Glutamatergic neuron (in vitro differentiated cells): ENCODE data around the gene MBNL1. TPM values are rescaled to one million over a fixed set of nuclear protein-coding genes. Genes with fewer than 3 reads are reported as not detected.

Source experiments
- DNase-seq: peaks from one replicate; pipeline ENCODE4 v3.0.0; 2022
- H3K27ac Mint-ChIP-seq: one replicate; pipeline ENCODE4 v1.8.0; 2020; ENCODE audit warnings: mild to moderate bottlenecking, mixed read lengths, inconsistent platforms; ENCODE audit not compliant: unreplicated experiment
- H3K27me3 Mint-ChIP-seq: one replicate; pipeline ENCODE4 v1.8.0; 2020; ENCODE audit warnings: mild to moderate bottlenecking, moderate library complexity, mixed read lengths, inconsistent platforms; ENCODE audit not compliant: unreplicated experiment
- H3K36me3 Mint-ChIP-seq: one replicate; pipeline ENCODE4 v1.8.0; 2020; ENCODE audit warnings: mild to moderate bottlenecking, mixed read lengths, inconsistent platforms; ENCODE audit not compliant: unreplicated experiment
- H3K4me1 Mint-ChIP-seq: one replicate; pipeline ENCODE4 v1.8.0; 2020; ENCODE audit warnings: mild to moderate bottlenecking, low read depth, mixed read lengths, inconsistent platforms; ENCODE audit not compliant: unreplicated experiment
- H3K4me3 Mint-ChIP-seq: one replicate; pipeline ENCODE4 v1.8.0; 2020; ENCODE audit warnings: mild to moderate bottlenecking, mixed read lengths, inconsistent platforms; ENCODE audit not compliant: unreplicated experiment
- H3K9me3 Mint-ChIP-seq: one replicate; pipeline ENCODE4 v1.8.0; 2020; ENCODE audit warnings: mild to moderate bottlenecking, moderate library complexity, mixed read lengths, inconsistent platforms; ENCODE audit not compliant: unreplicated experiment
- total RNA-seq: library from RNA; stranded (reverse); fragmentation: NEBNext Ultra II Directional; extraction: Animal tissue kit (Norgen Biotek cat#: 25700); gene quantifications from one replicate; pipeline ENCODE4 v1.2.1, GENCODE V29; 2021; ENCODE audit not compliant: unreplicated experiment
- TF ChIP-seq, protein P1 (sequence below): fragments of 200-600 bp; sonication (generic); IDR thresholded peaks from one replicate; pipeline ENCODE4 v1.5.0; 2021; ENCODE audit not compliant: partially characterized antibody, unreplicated experiment

The MBNL1 gene
- total RNA-seq, 1 donor from 2014 or later = 36.6 TPM

DNA sequence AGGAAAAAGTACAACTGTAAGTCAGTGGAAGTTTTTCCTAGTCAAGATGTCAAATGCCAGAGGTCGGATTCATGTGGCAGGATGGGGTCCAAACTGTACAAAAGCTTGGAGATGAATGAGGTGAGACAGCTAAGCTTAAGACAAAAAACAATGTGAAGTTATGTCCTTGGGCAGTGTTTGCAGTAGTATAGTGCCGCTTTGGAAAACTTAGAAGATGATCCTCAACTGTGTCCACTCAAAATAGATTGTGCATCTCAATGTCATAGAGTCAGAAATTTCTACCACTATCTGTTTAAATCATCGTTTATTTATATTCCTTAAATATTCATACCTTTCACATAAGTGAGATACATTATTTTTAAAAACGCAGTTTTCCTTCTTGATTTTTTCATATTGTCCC lies 77.3 kb downstream of the MBNL1 start:
- TF ChIP-seq, protein P1, sequence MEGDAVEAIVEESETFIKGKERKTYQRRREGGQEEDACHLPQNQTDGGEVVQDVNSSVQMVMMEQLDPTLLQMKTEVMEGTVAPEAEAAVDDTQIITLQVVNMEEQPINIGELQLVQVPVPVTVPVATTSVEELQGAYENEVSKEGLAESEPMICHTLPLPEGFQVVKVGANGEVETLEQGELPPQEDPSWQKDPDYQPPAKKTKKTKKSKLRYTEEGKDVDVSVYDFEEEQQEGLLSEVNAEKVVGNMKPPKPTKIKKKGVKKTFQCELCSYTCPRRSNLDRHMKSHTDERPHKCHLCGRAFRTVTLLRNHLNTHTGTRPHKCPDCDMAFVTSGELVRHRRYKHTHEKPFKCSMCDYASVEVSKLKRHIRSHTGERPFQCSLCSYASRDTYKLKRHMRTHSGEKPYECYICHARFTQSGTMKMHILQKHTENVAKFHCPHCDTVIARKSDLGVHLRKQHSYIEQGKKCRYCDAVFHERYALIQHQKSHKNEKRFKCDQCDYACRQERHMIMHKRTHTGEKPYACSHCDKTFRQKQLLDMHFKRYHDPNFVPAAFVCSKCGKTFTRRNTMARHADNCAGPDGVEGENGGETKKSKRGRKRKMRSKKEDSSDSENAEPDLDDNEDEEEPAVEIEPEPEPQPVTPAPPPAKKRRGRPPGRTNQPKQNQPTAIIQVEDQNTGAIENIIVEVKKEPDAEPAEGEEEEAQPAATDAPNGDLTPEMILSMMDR = no peak
- Mint-ChIP-seq H3K27ac (no peak overlapping the region), H3K36me3 (no peaks in the 10 kb centered on the region), H3K4me3 (no peak overlapping the region), H3K9me3 (no peaks in the 10 kb centered on the region), H3K4me1 (no peaks in the 10 kb centered on the region), H3K27me3 (peaks cover 4% of the 10 kb centered on the region)
- no peak for DNase-seq

DNA sequence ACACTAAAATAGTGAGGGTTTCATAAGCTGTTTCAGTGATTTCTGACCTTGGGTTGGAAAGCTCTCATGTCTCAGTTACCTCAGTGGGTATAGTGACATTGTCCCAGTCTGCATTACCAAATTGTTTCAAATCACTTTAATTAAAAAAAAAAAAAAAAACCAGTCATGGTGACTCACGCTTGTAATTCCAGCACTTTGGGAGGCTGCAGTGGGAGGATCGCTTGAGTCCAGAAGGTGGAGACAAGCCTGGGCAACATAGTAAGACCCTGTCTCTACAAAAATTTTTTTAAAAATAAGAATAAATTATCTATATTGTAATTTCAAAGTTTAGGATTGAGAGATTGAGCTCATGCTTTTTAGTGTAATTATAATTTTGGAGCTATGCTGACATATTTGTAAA lies 78.0 kb downstream of the MBNL1 start:
- Mint-ChIP-seq H3K9me3 (no peaks in the 10 kb centered on the region), H3K4me3 (no peak overlapping the region), H3K4me1 (no peaks in the 10 kb centered on the region), H3K27ac (no peak overlapping the region), H3K36me3 (no peaks in the 10 kb centered on the region), H3K27me3 (peaks cover 4% of the 10 kb centered on the region)
- TF ChIP-seq, protein P1 = no peak
- DNase-seq = no peak

DNA sequence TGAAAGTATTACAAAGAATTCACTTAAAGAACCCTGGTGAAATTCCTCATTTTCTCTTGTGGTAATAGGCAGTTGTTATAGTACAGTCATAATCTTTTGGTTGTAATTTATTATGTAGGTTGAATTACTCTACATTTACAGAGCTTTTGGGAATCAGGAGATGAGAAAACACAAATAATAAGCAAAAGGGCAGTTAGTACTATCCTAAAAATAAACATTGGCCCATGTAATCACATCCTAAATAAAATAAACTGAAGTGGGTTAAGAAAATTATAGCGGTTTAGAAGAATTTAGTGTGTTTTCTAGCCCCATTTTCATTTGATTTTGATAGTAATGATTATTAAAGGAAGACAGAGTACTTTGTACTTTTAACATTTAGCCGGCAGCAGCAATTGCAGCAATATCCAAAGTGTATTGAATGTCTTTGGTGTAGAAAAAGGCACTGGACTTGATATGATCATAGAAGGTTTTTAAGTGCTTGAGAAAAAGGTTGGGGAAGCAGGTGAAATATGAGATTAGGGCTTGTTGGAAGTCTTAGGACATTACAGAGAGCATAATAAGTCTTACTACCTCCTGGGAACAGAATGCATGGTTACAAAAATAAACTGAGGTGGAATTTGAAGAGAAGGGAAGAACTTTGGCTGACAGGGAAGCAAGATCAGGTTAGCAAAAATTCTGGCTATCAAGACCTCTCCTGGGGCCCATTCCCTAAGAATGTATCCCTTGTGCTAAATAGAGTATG lies 79.9 kb downstream of the MBNL1 start:
- no peak for DNase-seq
- Mint-ChIP-seq H3K36me3 (no peaks in the 10 kb centered on the region), H3K27ac (no peak overlapping the region), H3K27me3 (no peaks in the 10 kb centered on the region), H3K4me3 (no peak overlapping the region), H3K9me3 (no peaks in the 10 kb centered on the region), H3K4me1 (peaks cover 9% of the 10 kb centered on the region)
- TF ChIP-seq, protein P1 = no peak

DNA sequence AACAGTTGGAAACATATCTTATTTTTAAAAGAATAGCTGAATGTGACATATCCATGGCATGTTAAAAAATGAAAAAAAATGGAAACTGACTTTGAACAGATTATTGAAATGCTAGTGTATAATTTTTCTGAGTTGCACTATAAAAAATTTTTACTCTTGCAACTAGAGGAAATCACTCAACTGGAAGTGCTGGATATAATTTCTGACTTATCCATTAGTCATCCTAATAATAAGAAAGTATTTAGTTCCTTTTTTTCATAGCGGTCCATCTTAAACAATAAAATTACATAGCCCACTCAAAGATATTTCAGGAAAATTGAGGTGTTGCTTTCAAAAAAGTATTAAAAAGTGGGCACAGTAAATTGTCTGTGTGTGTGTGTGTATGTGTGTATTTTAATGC lies 80.7 kb downstream of the MBNL1 start:
- Mint-ChIP-seq H3K36me3 (no peaks in the 10 kb centered on the region), H3K9me3 (no peaks in the 10 kb centered on the region), H3K4me1 (peaks cover 9% of the 10 kb centered on the region), H3K27ac (no peak overlapping the region), H3K27me3 (no peaks in the 10 kb centered on the region), H3K4me3 (no peak overlapping the region)
- TF ChIP-seq, protein P1 = no peak
- DNase-seq = no peak

DNA sequence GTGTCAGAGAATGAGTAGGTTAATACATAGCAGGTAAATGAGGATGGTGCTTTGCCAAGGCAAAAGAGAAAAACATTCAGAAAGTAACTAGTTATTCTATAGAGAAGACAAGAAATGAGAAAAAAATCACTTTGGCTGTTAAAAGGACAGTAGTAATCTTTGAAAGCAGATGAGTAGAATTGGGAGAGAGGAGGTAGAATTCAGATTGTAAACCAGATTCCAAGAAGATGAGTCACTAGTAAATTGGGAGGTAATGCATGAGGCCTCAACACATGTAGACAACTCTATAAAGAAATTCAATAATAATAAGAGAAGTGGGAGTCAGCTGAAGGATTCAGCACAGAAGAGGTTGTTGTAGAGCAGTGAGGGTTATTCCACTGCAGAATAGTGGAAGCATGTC lies 81.4 kb downstream of the MBNL1 start:
- Mint-ChIP-seq H3K9me3 (no peaks in the 10 kb centered on the region), H3K27me3 (no peaks in the 10 kb centered on the region), H3K4me1 (peaks cover 9% of the 10 kb centered on the region), H3K27ac (no peak overlapping the region), H3K36me3 (no peaks in the 10 kb centered on the region), H3K4me3 (no peak overlapping the region)
- DNase-seq = no peak
- TF ChIP-seq, protein P1 = no peak
